GM19351 (cell line): ENCODE results near the gene EIF4E1B.

Source experiments
- ATAC-seq: cut with Tn5 transposase; IDR thresholded peaks from one replicate; pipeline ENCODE4 v1.9.1; 2021; ENCODE audit warnings: mild to moderate bottlenecking, moderate library complexity; ENCODE audit not compliant: unreplicated experiment

Gene EIF4E1B

GRCh38 chr5:176625966-176626875, 4.3 kb upstream of the EIF4E1B start:
- no peak for ATAC-seq

GRCh38 chr5:176626876-176627236, 3.6 kb upstream of the EIF4E1B start:
- ATAC-seq: no peak

GRCh38 chr5:176627582-176627981, 2.9 kb upstream of the EIF4E1B start:
- no peak for ATAC-seq

GRCh38 chr5:176628406-176629228, 1.9 kb upstream of the EIF4E1B start:
- no peak for ATAC-seq

GRCh38 chr5:176629317-176629852, 1.1 kb upstream of the EIF4E1B start:
- ATAC-seq: no peak

- no peak for ATAC-seq
These were observed 277 bp downstream of the EIF4E1B start for GRCh38 chr5:176630681-176631222.

GRCh38 chr5:176631383-176632200, 1.1 kb downstream of the EIF4E1B start:
- ATAC-seq: no peak

GRCh38 chr5:176632745-176633144, 2.3 kb downstream of the EIF4E1B start:
- no peak for ATAC-seq

- ATAC-seq: no peak
These were observed 3.1 kb downstream of the EIF4E1B start for GRCh38 chr5:176633598-176633997.

GRCh38 chr5:176636426-176636825, 6.0 kb downstream of the EIF4E1B start:
- no peak for ATAC-seq

- ATAC-seq: no peak
These were observed 7.1 kb downstream of the EIF4E1B start for GRCh38 chr5:176637556-176637955.

GRCh38 chr5:176638437-176638836, 8.0 kb downstream of the EIF4E1B start:
- ATAC-seq: no peak

- no peak for ATAC-seq
These were observed 8.7 kb downstream of the EIF4E1B start for GRCh38 chr5:176639208-176639607.

- ATAC-seq: no peak
These were observed 9.5 kb downstream of the EIF4E1B start for GRCh38 chr5:176639981-176640380.

GRCh38 chr5:176640616-176641015, 10.1 kb downstream of the EIF4E1B start:
- no peak for ATAC-seq

GRCh38 chr5:176642675-176643490, 12.4 kb downstream of the EIF4E1B start:
- no peak for ATAC-seq

GRCh38 chr5:176643491-176644219, 13.2 kb downstream of the EIF4E1B start:
- ATAC-seq: no peak

GRCh38 chr5:176644294-176644693, 13.8 kb downstream of the EIF4E1B start:
- no peak for ATAC-seq
